HG03354 (cell line): Measurements from ENCODE around the gene BRD3OS.

ENCODE experiments used
- ATAC-seq: cut with Tn5 transposase; IDR thresholded peaks from one replicate; pipeline ENCODE4 v1.9.1; 2021; ENCODE audit warnings: mild to moderate bottlenecking; ENCODE audit not compliant: unreplicated experiment, poor library complexity, severe bottlenecking

BRD3OS gene

GRCh38 chr9:134047868-134048581, 22.7 kb downstream of the BRD3OS start:
- no peak for ATAC-seq

- ATAC-seq, result no peak
These were observed 23.3 kb downstream of the BRD3OS start for GRCh38 chr9:134048582-134048968.

- no peak for ATAC-seq
These were observed 24.0 kb downstream of the BRD3OS start for GRCh38 chr9:134049236-134049635.

GRCh38 chr9:134049772-134050588, 24.7 kb downstream of the BRD3OS start:
- no peak for ATAC-seq

- ATAC-seq, result no peak
These were observed 25.4 kb downstream of the BRD3OS start for GRCh38 chr9:134050726-134051125.

- ATAC-seq, result no peak
These were observed 26.0 kb downstream of the BRD3OS start for GRCh38 chr9:134051319-134051718.

GRCh38 chr9:134052491-134052890, 27.2 kb downstream of the BRD3OS start:
- no peak for ATAC-seq

- no peak for ATAC-seq
These were observed 27.7 kb downstream of the BRD3OS start for GRCh38 chr9:134052941-134053340.

- ATAC-seq, result no peak
These were observed 28.2 kb downstream of the BRD3OS start for GRCh38 chr9:134053401-134053871.

GRCh38 chr9:134053941-134054761, 28.9 kb downstream of the BRD3OS start:
- no peak for ATAC-seq

GRCh38 chr9:134054891-134055811, 29.9 kb downstream of the BRD3OS start:
- no peak for ATAC-seq

- ATAC-seq, result no peak
These were observed 30.7 kb downstream of the BRD3OS start for GRCh38 chr9:134055981-134056461.

- ATAC-seq, result no peak
These were observed 31.4 kb downstream of the BRD3OS start for GRCh38 chr9:134056483-134057306.

- no peak for ATAC-seq
These were observed 32.0 kb downstream of the BRD3OS start for GRCh38 chr9:134057307-134057657.

GRCh38 chr9:134057751-134058701, 32.7 kb downstream of the BRD3OS start:
- no peak for ATAC-seq

- ATAC-seq, result no peak
These were observed 33.4 kb downstream of the BRD3OS start for GRCh38 chr9:134058716-134059115.

GRCh38 chr9:134059188-134059641, 33.9 kb downstream of the BRD3OS start:
- no peak for ATAC-seq
